Esophagus squamous epithelium (tissue), 5 donors: ENCODE measurements around the gene ARHGAP44. TPM values are rescaled to one million over a fixed set of nuclear protein-coding genes. Genes with fewer than 3 reads are reported as not detected.

Source experiments
- DNase-seq: peaks from one replicate; lab custom pipeline; 2025; lab: John Stamatoyannopoulos, UW
- H3K27ac ChIP-seq, 4 donors: fragments of 200-600 bp; sonication (generic); one replicate each; pipeline ENCODE4 v1.5.1; 2016 to 2019; ENCODE audit warnings: mild to moderate bottlenecking in 1 of 4
- H3K27me3 ChIP-seq, 4 donors: fragments of 200-600 bp; sonication (generic); 1 replicate in 3 of 4; 2 replicates in 1 of 4; pipeline versions ENCODE4 v1.5.1 to v1.6.0; 2017 to 2021; ENCODE audit warnings: antibody characterized with exemption in 1 of 4
- H3K36me3 ChIP-seq, 3 donors: fragments of 200-600 bp; sonication (generic); one replicate each; pipeline ENCODE4 v1.5.1; 2016 to 2019
- H3K4me1 ChIP-seq, 3 donors: fragments of 200-600 bp; sonication (generic); one replicate each; pipeline ENCODE4 v1.5.1; 2017 to 2019
- H3K4me3 ChIP-seq, 4 donors: fragments of 200-600 bp; sonication (generic); 1 replicate in 3 of 4; 2 replicates in 1 of 4; pipeline ENCODE4 v1.5.1; 2016 to 2019; ENCODE audit warnings: mild to moderate bottlenecking in 2 of 4, moderate library complexity in 1 of 4
- H3K9me3 ChIP-seq, 3 donors: fragments of 200-600 bp; sonication (generic); one replicate each; pipeline ENCODE4 v1.5.1; 2016 to 2019
- CTCF ChIP-seq, 6 experiments: fragments of 450-650 bp in 4 of 6; fragments of 200-600 bp in 2 of 6; sonication (generic) in 2 of 6; IDR thresholded peaks; one replicate each; pipeline ENCODE4 v1.5.1; 2016 to 2019; ENCODE audit warnings: antibody characterized with exemption in 6 of 6, mild to moderate bottlenecking in 4 of 6, moderate library complexity in 4 of 6
- POLR2A ChIP-seq, 4 donors: fragments of 450-650 bp; IDR thresholded peaks; one replicate each; pipeline ENCODE4 v1.6.1; 2017; ENCODE audit warnings: antibody characterized with exemption in 4 of 4, mild to moderate bottlenecking in 4 of 4, moderate library complexity in 3 of 4
- WGBS, 2 donors: methylation state at CpG; one replicate each; pipeline ENCODE4 v1.1.5; 2018; 5-methylcytosine and 5-hydroxymethylcytosine counted together
- intact Hi-C: fragments of 100-400 bp; cut with DNase I; formaldehyde crosslinking; loops from one replicate; pipeline ENCODE4 v1.15.0; 2022
- total RNA-seq, 4 donors: library from RNA; depleted of rRNA; stranded (reverse); fragments of >200 nt; gene quantifications; one replicate each; pipeline ENCODE4 v1.1.0, GENCODE V29; 2016
- donor health status: DM: yes; HTN: yes; CAD: no.

Gene ARHGAP44, protein sequence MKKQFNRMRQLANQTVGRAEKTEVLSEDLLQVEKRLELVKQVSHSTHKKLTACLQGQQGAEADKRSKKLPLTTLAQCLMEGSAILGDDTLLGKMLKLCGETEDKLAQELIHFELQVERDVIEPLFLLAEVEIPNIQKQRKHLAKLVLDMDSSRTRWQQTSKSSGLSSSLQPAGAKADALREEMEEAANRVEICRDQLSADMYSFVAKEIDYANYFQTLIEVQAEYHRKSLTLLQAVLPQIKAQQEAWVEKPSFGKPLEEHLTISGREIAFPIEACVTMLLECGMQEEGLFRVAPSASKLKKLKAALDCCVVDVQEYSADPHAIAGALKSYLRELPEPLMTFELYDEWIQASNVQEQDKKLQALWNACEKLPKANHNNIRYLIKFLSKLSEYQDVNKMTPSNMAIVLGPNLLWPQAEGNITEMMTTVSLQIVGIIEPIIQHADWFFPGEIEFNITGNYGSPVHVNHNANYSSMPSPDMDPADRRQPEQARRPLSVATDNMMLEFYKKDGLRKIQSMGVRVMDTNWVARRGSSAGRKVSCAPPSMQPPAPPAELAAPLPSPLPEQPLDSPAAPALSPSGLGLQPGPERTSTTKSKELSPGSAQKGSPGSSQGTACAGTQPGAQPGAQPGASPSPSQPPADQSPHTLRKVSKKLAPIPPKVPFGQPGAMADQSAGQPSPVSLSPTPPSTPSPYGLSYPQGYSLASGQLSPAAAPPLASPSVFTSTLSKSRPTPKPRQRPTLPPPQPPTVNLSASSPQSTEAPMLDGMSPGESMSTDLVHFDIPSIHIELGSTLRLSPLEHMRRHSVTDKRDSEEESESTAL
- 1 to 10 TPM in 1 of 4 donors, under 1 TPM in 3; 0.61 to 1.9 (median 0.89) TPM for total RNA-seq

- no peak for DNase-seq
- peaks cover 0 to 41% (median 0%) of the 10 kb centered on the region in 4 donors for H3K27me3 ChIP-seq
- intact Hi-C loops: no loop called here
- no peaks in the 10 kb centered on the region for H3K36me3 ChIP-seq
- H3K9me3 ChIP-seq: no peaks in the 10 kb centered on the region
- H3K4me3 ChIP-seq: peak within 1 kb of the TSS; percentile 46 to 82 (median 66)
- H3K4me1 ChIP-seq: peaks cover 0 to 19% (median 7%) of the 10 kb centered on the region in 3 donors
- H3K27ac ChIP-seq: peak within 1 kb of the TSS in 3 of 4 donors; percentile 4 to 80 (median 60)
- TF ChIP-seq POLR2A (IDR thresholded peaks at IDR 0.05) (no peak), CTCF (IDR thresholded peaks at IDR 0.05) (no peak)
- 1 to 4% methylated on average over 17 to 26 of the region's 86 CpGs for WGBS, 2 donors
Measured at GRCh38 chr17:12789481-12790248, at the start of gene ARHGAP44. ARHGAP44 (plus strand) TSS chr17:12789498; CDS start chr17:12789839, 341 bp downstream.

- H3K4me3 ChIP-seq: no peak overlapping the region
- no peaks in the 10 kb centered on the region for H3K9me3 ChIP-seq
- H3K27ac ChIP-seq: no peak overlapping the region
- 35 to 61% methylated on average over 4 of the region's 4 CpGs for WGBS, 2 donors
- no peaks in the 10 kb centered on the region for H3K36me3 ChIP-seq
- TF ChIP-seq POLR2A (IDR thresholded peaks at IDR 0.05) (no peak), CTCF (IDR thresholded peaks at IDR 0.05) (no peak)
- peaks cover 0 to 8% (median 0%) of the 10 kb centered on the region in 4 donors for H3K27me3 ChIP-seq
- no peak for DNase-seq
- intact Hi-C loops: no loop called here
- H3K4me1 ChIP-seq: peaks cover 0 to 12% (median 4%) of the 10 kb centered on the region in 3 donors
Measured at GRCh38 chr17:12739500-12739899, 49.8 kb upstream of the ARHGAP44 start.

DNA sequence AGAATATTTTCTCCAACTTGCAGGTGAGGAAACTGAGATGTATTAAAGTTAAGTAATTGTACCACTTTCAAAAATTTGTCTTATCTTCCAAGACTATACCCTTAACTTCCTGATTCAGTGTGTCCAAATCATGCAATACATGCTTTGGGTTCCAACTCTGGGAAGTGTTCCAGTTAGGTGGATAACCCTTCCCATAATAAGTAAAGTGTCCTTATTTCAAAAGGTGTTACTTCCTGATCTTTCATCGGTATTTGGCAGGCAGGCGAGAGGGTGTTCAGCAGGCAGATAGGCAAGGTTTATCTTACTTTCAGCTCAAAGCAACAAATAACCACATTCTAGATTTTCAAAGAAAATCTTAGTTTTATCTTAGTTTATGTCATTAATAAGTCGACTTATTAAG lies 46.3 kb upstream of the ARHGAP44 start:
- peaks cover 0 to 8% (median 0%) of the 10 kb centered on the region in 4 donors for H3K27me3 ChIP-seq
- DNase-seq: no peak
- no peaks in the 10 kb centered on the region for H3K36me3 ChIP-seq
- intact Hi-C loops: no loop called here
- no peak overlapping the region for H3K27ac ChIP-seq
- no peaks in the 10 kb centered on the region for H3K9me3 ChIP-seq
- H3K4me1 ChIP-seq: peaks cover 0 to 12% (median 4%) of the 10 kb centered on the region in 3 donors
- TF ChIP-seq POLR2A (IDR thresholded peaks at IDR 0.05) (no peak), CTCF (IDR thresholded peaks at IDR 0.05) (no peak)
- WGBS, 2 donors: 44 to 47% methylated on average over 3 of the region's 3 CpGs
- no peak overlapping the region for H3K4me3 ChIP-seq

GRCh38 chr17:12744298-12744697 lies 45.0 kb upstream of the ARHGAP44 start:
- no peaks in the 10 kb centered on the region for H3K36me3 ChIP-seq
- no peak for TF ChIP-seq POLR2A (IDR thresholded peaks at IDR 0.05)
- no peak for TF ChIP-seq CTCF (IDR thresholded peaks at IDR 0.05)
- H3K4me1 ChIP-seq: peaks cover 0 to 12% (median 4%) of the 10 kb centered on the region in 3 donors
- intact Hi-C loops: no loop called here
- H3K4me3 ChIP-seq: no peak overlapping the region
- H3K27ac ChIP-seq: no peak overlapping the region
- peaks cover 0 to under 1% (median 0%) of the 10 kb centered on the region in 4 donors for H3K27me3 ChIP-seq
- 55 to 82% methylated on average over 5 of the region's 5 CpGs for WGBS, 2 donors
- DNase-seq: no peak
- no peaks in the 10 kb centered on the region for H3K9me3 ChIP-seq
